Mucosa of rectum (tissue), 2 donors: ENCODE data around the gene ASTN2.
A peak's percentile ranks its signal among the peaks of the same experiment; 100 is the strongest.

Experiments used
- H3K27ac ChIP-seq, 2 donors: one replicate each; pipeline ENCODE4 v1.7.0; 2013; ENCODE audit warnings: inconsistent platforms in 2 of 2, low read depth in 2 of 2, low read length in 2 of 2
- H3K27me3 ChIP-seq, 2 donors: one replicate each; pipeline ENCODE4 v1.7.0; 2013; ENCODE audit warnings: low read length in 2 of 2; ENCODE audit not compliant: control insufficient read depth in 2 of 2, insufficient read depth in 2 of 2
- H3K36me3 ChIP-seq, 2 donors: one replicate each; pipeline ENCODE4 v1.7.0; 2013; ENCODE audit warnings: low read length in 2 of 2; ENCODE audit not compliant: control insufficient read depth in 2 of 2, insufficient read depth in 2 of 2
- H3K4me1 ChIP-seq, 2 donors: one replicate each; pipeline ENCODE4 v1.7.0; 2013; ENCODE audit warnings: low read length in 2 of 2, mild to moderate bottlenecking in 1 of 2; ENCODE audit not compliant: control insufficient read depth in 2 of 2, insufficient read depth in 2 of 2
- H3K4me3 ChIP-seq, 2 donors: one replicate each; pipeline ENCODE4 v1.7.0; 2013; ENCODE audit warnings: low read length in 2 of 2
- H3K9ac ChIP-seq, 2 donors: one replicate each; pipeline ENCODE4 v1.7.0; 2013; ENCODE audit warnings: low read length in 2 of 2, low read depth in 1 of 2, mild to moderate bottlenecking in 1 of 2
- H3K9me3 ChIP-seq, 2 donors: one replicate each; pipeline ENCODE4 v1.7.0; 2013; ENCODE audit warnings: low read length in 2 of 2; ENCODE audit not compliant: control insufficient read depth in 2 of 2
- donor health status: healthy.
- donor health status: Normal muscosa, but diverticular disease.

ASTN2 gene

GRCh38 chr9:116585204-116585603 is 829.7 kb downstream of the ASTN2 start:
- Histone ChIP-seq H3K36me3 (no peaks in the 10 kb centered on the region), H3K9ac (no peak overlapping the region), H3K27me3 (no peaks in the 10 kb centered on the region), H3K9me3 (no peaks in the 10 kb centered on the region), H3K4me3 (no peak overlapping the region), H3K27ac (no peak overlapping the region), H3K4me1 (no peaks in the 10 kb centered on the region)

- Histone ChIP-seq H3K4me1 (no peaks in the 10 kb centered on the region), H3K9me3 (no peaks in the 10 kb centered on the region), H3K27ac (no peak overlapping the region), H3K36me3 (no peaks in the 10 kb centered on the region), H3K4me3 (no peak overlapping the region), H3K27me3 (no peaks in the 10 kb centered on the region), H3K9ac (no peak overlapping the region)
Measured at GRCh38 chr9:116580853-116581252, 834.0 kb downstream of the ASTN2 start.

DNA sequence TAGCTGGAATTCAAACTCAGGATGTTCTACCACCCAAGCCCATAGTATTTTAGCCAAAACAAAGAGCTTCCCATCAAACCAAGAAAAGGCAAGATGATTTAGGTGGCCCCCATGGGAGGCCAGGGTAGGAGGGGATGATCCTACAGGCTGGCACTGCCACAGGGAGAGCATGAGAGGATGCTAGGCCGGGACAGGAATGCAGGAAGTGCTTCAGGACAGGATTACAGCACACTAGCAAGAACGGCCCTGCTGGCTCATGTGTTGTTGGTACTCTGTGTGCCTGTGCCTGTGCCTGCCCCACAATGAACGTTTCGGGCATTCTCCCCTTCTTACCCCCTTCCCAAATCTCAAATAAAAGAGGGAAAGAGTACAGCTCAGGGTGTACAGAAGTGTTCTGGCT is 838.5 kb downstream of the ASTN2 start:
- peaks cover 9 to 23% of the 10 kb centered on the region in 2 donors for H3K4me1 ChIP-seq
- no peaks in the 10 kb centered on the region for H3K27me3 ChIP-seq
- no peaks in the 10 kb centered on the region for H3K9me3 ChIP-seq
- no peak overlapping the region for H3K27ac ChIP-seq
- H3K4me3 ChIP-seq, result no peak overlapping the region
- H3K36me3 ChIP-seq, result no peaks in the 10 kb centered on the region
- H3K9ac ChIP-seq, result no peak overlapping the region

DNA sequence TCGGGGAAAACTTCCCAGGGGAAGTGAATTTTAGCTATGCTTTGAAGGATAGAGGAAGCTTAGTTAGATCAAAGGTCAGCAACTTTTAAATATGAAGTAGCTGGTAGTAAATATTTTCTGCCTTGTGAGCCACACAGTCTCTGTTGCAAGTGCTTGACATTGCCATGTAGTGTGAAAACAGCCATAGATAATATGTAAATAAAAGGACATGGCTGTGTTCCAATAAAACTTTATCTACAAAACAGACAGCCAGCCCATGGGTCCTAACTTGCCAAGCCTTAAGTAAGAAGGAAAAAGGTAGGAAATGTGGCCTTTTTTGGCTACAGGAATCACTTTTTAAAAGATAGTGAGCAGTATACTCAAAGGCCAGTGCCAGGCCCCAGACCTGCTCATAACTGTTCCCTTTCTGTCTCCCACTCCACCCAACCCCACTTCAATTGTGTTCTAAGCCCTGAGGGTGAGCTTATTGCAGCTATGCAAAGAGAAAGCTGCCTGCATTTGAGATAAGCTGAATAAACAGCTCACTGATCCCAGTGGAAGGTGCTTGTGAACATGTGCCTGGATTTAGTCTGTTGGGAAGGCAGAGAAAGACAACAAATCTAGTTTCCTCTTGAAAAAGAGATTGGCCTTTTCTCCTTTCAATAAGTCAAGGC is 840.7 kb downstream of the ASTN2 start:
- Histone ChIP-seq H3K9me3 (no peaks in the 10 kb centered on the region), H3K9ac (no peak overlapping the region), H3K4me3 (no peak overlapping the region), H3K4me1 (peaks cover 9 to 23% of the 10 kb centered on the region in 2 donors), H3K27ac (peak overlapping the region in 1 of 2 donors; percentile 2), H3K36me3 (no peaks in the 10 kb centered on the region), H3K27me3 (no peaks in the 10 kb centered on the region)

- Histone ChIP-seq H3K9ac (no peak overlapping the region), H3K9me3 (no peaks in the 10 kb centered on the region), H3K36me3 (no peaks in the 10 kb centered on the region), H3K27me3 (no peaks in the 10 kb centered on the region), H3K4me1 (peaks cover 9 to 28% of the 10 kb centered on the region in 2 donors), H3K27ac (no peak overlapping the region), H3K4me3 (no peak overlapping the region)
Measured at GRCh38 chr9:116572095-116572748, 842.6 kb downstream of the ASTN2 start.

GRCh38 chr9:116569111-116569510 is 845.7 kb downstream of the ASTN2 start:
- peaks cover 11 to 27% of the 10 kb centered on the region in 2 donors for H3K4me1 ChIP-seq

GRCh38 chr9:116566677-116567488 is 848.0 kb downstream of the ASTN2 start:
- no peak overlapping the region for H3K27ac ChIP-seq
- H3K9ac ChIP-seq, result no peak overlapping the region
- peaks cover 5 to 15% of the 10 kb centered on the region in 2 donors for H3K4me1 ChIP-seq
- H3K27me3 ChIP-seq, result no peaks in the 10 kb centered on the region
- H3K4me3 ChIP-seq, result no peak overlapping the region
- no peaks in the 10 kb centered on the region for H3K36me3 ChIP-seq
- H3K9me3 ChIP-seq, result no peaks in the 10 kb centered on the region

More at GRCh38 chr9:116569111-116569510, 845.7 kb downstream of the ASTN2 start:
- no peak overlapping the region for H3K4me3 ChIP-seq
- H3K9me3 ChIP-seq, result no peaks in the 10 kb centered on the region
- H3K27ac ChIP-seq, result no peak overlapping the region
- no peaks in the 10 kb centered on the region for H3K27me3 ChIP-seq
- no peaks in the 10 kb centered on the region for H3K36me3 ChIP-seq
- no peak overlapping the region for H3K9ac ChIP-seq

GRCh38 chr9:116565986-116566385 is 848.9 kb downstream of the ASTN2 start:
- Histone ChIP-seq H3K9me3 (no peaks in the 10 kb centered on the region), H3K27me3 (no peaks in the 10 kb centered on the region), H3K9ac (no peak overlapping the region), H3K4me1 (peaks cover 4 to 13% of the 10 kb centered on the region in 2 donors), H3K36me3 (no peaks in the 10 kb centered on the region), H3K27ac (no peak overlapping the region), H3K4me3 (no peak overlapping the region)

GRCh38 chr9:116564266-116564793 is 850.5 kb downstream of the ASTN2 start:
- no peak overlapping the region for H3K4me3 ChIP-seq
- H3K27me3 ChIP-seq, result no peaks in the 10 kb centered on the region
- no peak overlapping the region for H3K9ac ChIP-seq
- H3K36me3 ChIP-seq, result no peaks in the 10 kb centered on the region
- no peak overlapping the region for H3K27ac ChIP-seq
- H3K4me1 ChIP-seq, result peaks cover 4 to 13% of the 10 kb centered on the region in 2 donors
- no peaks in the 10 kb centered on the region for H3K9me3 ChIP-seq
